Tibial nerve (tissue), 4 donors: Measurements from ENCODE around the gene TBC1D1.

Source experiments
- CTCF ChIP-seq, 5 experiments: fragments of 200-600 bp in 3 of 5; fragments of 450-650 bp in 2 of 5; sonication (generic) in 3 of 5; IDR thresholded peaks; one replicate each; pipeline ENCODE4 v1.5.1; 2016 to 2019; ENCODE audit warnings: antibody characterized with exemption in 5 of 5, mild to moderate bottlenecking in 3 of 5, moderate library complexity in 2 of 5
- EP300 ChIP-seq, 2 donors: sonication (generic); formaldehyde crosslinking; IDR thresholded peaks; one replicate each; pipeline ENCODE4 v1.6.1; 2017; ENCODE audit warnings: antibody characterized with exemption in 2 of 2, mild to moderate bottlenecking in 1 of 2
- POLR2A ChIP-seq, 2 donors: fragments of 450-650 bp; IDR thresholded peaks; one replicate each; pipeline ENCODE4 v1.6.1; 2017; ENCODE audit warnings: antibody characterized with exemption in 2 of 2, mild to moderate bottlenecking in 2 of 2, moderate library complexity in 2 of 2

GRCh38 chr4:37872310-37872988, 18.4 kb upstream of the TBC1D1 start:
- TF ChIP-seq CTCF (IDR thresholded peaks at IDR 0.05) (no peak), EP300 (IDR thresholded peaks at IDR 0.05) (no peak), POLR2A (IDR thresholded peaks at IDR 0.05) (no peak)
